GM21360 (cell line): ENCODE results near the gene JAK1.

ENCODE experiments used
- ATAC-seq: cut with Tn5 transposase; IDR thresholded peaks from one replicate; pipeline ENCODE4 v1.9.1; 2021; ENCODE audit warnings: mild to moderate bottlenecking, moderate library complexity; ENCODE audit not compliant: unreplicated experiment

Gene JAK1

DNA sequence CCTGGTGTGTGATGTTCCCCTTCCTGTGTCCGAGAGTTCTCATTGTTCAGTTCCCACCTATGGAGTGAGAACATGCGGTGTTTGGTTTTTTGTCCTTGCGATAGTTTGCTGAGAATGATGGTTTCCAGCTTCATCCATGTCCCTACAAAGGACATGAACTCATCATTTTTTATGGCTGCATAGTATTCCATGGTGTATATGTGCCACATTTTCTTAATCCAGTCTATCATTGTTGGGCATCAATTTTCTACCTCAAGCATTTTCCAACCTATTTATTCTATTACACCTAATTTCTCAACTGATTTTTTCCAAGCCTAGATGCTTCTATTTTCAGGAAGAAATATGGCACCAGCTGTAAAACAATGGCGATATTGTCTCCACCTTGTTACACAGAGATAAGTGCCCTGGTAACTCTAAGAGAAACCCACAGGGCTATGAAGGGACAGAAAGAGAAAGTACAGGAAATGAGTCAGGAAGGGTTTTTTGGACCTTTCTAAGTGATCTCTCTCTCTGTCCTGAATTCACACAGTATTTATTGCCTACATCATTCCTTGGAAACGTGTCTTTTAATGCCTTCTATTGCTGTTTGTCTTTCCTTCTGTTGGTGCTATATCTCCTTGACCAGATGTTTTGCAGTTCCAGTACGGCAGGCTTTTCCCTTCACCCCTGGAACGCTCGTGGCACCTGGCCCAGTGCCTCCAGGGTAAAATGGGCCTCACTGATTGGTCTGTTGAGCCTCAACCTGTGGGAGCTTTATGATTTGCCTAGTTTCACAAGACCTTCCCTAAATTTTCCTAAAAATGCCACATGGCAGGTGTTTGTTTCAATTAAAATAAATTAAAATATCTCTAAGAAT lies 14.6 kb upstream of the JAK1 start:
- ATAC-seq: no peak

DNA sequence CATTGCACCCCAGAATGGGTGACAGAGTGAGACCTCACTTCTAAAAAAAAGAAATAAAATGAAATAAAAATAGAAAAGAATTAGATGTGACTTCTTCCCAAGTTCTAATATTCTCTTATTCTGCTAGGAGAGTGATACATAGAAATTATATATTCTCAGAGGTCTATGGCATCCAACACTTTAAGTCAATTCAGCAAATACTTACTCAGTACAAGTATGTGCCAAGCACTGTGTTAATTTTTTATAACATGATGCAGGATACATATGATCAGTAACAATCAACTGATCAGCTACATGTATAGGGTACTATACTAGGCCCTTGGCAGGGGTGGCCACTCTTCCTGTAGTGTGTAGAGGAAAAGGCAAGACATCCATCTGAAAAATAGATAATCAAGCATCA lies 13.0 kb upstream of the JAK1 start:
- ATAC-seq: no peak

DNA sequence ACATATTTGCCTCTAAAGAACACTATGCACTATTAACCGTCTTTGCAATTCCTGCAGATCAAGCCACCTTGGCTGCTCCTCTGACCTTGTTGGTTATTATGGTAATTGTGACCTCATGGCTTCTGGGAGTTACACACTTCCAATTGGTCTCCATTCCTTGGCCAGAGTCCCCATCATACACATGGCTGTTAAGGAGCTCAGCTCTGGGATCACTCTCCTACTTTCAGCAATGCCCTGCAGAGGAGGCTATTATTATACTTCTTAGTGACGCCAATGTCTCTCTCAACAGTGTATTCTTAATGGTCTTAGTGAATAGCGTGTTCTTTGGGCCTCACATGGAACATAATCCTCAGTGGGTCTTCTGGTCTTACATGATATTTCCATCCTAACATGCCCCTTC lies 10.0 kb upstream of the JAK1 start:
- no peak for ATAC-seq

- no peak for ATAC-seq
These were observed 9.4 kb upstream of the JAK1 start for GRCh38 chr1:64975740-64976139.

DNA sequence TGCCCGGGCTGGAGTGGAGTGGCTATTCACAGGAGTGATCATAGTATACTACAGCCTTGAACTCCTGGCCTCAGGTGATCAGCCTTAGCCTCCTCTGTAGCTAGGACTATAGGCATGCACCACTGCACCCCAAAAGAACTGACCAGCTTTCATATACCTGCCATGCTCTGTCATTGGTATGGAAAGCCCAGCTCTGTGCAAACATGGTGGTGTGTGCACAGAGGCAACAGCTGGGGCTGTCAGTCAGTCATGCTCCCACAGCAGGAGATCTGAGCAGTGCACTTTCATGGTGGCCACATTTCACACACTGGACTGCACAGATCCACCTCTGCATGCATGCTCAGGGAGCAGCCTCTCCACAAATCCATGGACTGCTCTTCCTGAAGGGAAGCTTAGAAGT lies 8.8 kb upstream of the JAK1 start:
- no peak for ATAC-seq

DNA sequence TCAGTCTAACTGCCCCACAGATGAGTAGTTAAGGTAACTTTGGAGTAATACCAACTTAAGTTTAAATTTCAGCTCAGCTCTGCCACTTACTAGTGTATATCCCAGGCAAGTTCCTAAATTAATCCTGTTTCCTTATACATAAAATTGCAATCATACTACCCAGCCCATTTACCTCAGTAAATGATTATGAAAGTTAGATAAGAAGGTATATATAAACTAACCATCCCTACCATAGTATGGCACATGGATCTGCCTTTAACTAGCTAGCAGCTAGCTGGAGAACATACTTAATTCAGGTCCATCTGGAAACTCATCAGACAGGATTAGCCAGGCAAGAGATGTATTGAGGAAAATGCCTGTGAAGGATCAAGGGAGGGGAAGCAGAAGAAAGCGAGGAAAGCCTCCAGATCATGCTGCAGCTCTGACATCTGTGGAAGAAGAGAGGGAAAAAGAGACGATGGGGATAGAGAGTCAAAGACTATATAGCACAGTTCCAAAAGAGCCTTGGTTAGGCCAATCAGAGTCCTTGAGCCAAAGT lies 8.0 kb upstream of the JAK1 start:
- ATAC-seq: no peak

GRCh38 chr1:64973061-64973647 lies 6.8 kb upstream of the JAK1 start:
- no peak for ATAC-seq

DNA sequence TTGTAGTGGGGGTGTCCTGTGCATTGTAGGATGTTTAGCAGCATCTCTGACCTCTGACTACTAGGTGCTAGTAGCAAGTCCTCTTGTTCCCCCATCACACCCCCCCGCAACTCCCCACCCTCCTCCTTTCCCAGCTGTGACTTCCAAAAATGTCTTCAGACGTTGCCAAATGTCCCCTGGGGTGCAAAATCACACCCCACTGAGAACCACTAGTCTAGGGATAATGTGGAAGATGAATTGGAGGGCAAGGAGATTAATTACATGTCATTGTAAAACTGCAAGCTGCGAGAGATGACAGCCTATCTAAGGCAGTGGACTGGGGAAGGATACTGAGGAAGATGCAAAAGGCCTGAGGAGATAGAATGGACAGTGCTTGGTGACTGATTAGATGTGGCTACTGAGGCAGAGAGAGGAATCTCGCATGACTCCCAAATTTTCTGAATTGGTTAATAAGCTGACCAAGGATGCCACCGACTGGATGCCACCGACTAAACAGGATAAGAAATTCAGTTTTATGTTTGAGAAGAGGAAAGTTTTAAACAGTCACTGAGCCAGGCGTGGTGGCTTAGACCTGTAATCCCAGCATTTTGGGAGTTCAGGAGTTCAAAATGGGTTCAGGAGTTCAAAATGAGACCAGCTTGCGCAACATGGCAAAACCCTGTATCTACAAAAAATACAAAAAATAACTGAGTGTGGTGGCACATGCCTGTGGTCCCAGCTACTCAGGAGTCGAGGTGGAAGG lies 3.1 kb upstream of the JAK1 start:
- no peak for ATAC-seq

GRCh38 chr1:64967381-64967780 lies 1.0 kb upstream of the JAK1 start:
- ATAC-seq: no peak

- peak; percentile 42 for ATAC-seq
These were observed 787 bp downstream of the JAK1 start for GRCh38 chr1:64965366-64966157.

DNA sequence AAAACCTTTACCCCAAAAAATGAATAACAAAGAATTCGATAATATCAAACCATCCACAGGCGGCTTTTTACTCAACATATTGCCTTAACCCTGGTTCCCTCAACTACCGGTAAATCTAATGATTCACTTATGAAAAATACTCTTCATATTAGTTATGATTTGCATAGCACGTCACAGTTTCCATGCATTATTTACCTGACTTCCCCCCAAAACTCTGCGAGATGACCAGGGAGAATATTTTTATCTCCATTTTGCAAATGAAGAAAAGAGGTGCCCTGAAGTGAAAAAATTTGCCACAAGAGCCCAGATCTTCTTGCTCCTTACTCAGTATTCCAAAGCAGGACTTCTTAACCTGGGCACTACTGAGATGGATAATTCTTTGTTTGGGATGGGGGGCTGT lies 2.9 kb downstream of the JAK1 start:
- no peak for ATAC-seq

- no peak for ATAC-seq
These were observed 3.9 kb downstream of the JAK1 start for GRCh38 chr1:64962441-64962840.

DNA sequence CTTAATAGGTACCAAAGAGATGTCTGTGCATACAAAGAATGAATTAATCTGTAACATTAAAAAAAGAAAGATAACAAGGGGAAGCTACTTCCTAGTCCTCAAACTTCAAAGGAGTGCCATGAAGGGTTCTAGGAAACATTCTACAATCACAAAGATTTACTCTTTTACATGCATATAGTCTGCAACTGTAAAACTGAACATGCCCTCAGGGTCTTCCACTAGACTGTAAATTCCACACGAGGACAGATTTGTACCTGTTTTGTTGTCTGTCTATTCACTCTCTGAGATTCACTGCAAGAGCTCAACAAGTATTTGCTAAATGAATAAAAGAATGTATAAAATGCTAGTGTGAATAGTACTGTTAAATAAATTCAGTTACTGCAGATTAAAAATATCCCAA lies 4.4 kb downstream of the JAK1 start:
- no peak for ATAC-seq

GRCh38 chr1:64960731-64961130 lies 5.6 kb downstream of the JAK1 start:
- ATAC-seq: peak; percentile 51

DNA sequence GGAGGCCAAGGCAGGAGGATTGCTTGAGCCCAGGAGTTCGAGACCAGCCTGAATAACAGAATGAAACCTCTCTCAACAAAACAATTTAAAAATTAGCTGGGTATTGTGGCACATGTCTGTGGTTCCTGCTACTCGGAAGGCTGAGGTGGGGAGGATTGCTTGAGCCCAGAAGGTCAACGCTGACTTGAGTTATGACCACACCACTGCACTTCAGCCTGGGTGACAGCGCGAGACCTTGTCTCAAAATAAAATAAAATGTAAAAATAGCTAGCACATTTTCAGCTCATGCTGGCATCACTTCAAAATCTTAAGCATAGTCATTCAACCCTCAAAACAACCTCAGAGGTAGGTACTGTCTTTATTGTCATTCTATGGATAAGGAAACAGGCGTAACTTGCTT lies 6.4 kb downstream of the JAK1 start:
- ATAC-seq: no peak

GRCh38 chr1:64956733-64957441 lies 9.5 kb downstream of the JAK1 start:
- ATAC-seq: peak; percentile 82

GRCh38 chr1:64956010-64956640 lies 10.2 kb downstream of the JAK1 start:
- no peak for ATAC-seq

DNA sequence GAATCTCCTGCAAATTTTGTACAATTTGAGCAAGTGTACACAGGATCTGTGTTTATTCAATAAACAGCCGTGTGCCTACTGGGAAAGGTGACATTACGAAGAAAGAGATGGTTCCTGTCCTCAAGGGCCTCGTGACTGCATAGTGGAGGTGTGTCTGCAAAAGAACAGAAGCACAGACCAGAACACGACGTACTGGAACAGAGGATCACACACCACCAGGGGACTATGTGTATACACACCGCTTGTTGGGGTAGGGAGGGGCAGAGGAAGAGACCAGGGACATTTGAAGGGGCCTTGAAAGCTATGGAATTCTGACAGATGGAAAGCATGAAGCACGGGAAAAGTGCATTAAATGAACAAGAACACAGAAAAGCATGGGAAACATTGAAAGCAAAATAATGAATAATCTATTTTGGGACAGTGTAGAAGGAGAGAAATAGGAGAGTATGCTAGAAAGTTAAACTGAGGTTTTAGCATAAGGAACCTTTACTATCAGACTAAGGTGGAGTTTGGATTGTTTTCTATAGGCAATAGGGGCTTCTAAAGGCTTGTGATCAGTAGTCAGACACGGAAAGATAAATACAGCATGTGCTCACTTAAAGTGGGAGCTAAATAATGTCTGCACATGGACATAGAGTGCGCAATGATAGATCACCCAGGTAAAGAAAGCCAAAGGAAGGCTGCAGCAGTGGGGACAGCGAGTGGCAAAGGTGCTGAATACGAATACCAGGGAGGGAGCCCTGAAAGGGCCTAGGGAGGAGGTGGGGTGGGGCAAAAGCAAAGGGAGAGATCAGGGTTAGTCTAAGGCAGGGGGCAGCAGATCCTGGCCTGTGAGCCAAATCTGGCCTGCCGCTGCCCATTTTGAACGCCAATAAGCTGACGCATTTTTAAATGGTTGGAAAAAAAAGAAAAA lies 11.0 kb downstream of the JAK1 start:
- no peak for ATAC-seq

DNA sequence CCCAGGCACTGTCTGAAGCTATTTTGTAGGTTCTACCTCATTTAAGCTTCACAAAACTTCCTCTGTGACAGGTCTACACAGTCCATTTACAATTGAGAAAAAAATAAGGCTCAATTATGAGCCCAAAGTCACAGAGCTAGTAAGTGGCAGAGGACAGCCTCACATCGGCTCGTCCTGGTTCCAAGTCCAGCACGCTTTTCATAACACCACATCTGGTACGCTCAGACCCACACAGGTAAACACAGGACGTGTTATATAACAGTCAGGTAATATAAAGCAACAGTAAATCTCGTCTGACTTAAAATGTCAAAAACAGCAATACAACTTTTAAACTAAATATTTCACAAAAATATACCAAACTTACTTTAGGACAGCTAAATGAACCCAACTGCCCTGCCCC lies 13.1 kb downstream of the JAK1 start:
- no peak for ATAC-seq
